ENCODE results near the gene VWC2. TPM values are rescaled to one million over a fixed set of nuclear protein-coding genes. Genes with fewer than 3 reads are reported as not detected.

The VWC2 gene
- total and polyA plus RNA-seq, 8 donors = under 0.01 to 0.04 (median 0.03) TPM; not detected in 4

GRCh38 chr7:49866076-49866735, 92.8 kb downstream of the VWC2 start:
- TF ChIP-seq, protein P1, sequence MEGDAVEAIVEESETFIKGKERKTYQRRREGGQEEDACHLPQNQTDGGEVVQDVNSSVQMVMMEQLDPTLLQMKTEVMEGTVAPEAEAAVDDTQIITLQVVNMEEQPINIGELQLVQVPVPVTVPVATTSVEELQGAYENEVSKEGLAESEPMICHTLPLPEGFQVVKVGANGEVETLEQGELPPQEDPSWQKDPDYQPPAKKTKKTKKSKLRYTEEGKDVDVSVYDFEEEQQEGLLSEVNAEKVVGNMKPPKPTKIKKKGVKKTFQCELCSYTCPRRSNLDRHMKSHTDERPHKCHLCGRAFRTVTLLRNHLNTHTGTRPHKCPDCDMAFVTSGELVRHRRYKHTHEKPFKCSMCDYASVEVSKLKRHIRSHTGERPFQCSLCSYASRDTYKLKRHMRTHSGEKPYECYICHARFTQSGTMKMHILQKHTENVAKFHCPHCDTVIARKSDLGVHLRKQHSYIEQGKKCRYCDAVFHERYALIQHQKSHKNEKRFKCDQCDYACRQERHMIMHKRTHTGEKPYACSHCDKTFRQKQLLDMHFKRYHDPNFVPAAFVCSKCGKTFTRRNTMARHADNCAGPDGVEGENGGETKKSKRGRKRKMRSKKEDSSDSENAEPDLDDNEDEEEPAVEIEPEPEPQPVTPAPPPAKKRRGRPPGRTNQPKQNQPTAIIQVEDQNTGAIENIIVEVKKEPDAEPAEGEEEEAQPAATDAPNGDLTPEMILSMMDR (IDR thresholded peaks at IDR 0.05) = no peak
- DNase-seq = peak in 1 of 6 donors; percentile 17

GRCh38 chr7:49866910-49867309, 93.5 kb downstream of the VWC2 start:
- H3K27ac ChIP-seq = no peak overlapping the region
- TF ChIP-seq, protein P1 (IDR thresholded peaks at IDR 0.05) = no peak
- 68 to 73% methylated on average over 5 of the region's 5 CpGs for WGBS, 2 donors
- no peaks in the 10 kb centered on the region for H3K4me1 ChIP-seq
- H3K4me3 ChIP-seq = no peak overlapping the region
- H3K36me3 ChIP-seq = no peaks in the 10 kb centered on the region
- H3K27me3 ChIP-seq = no peaks in the 10 kb centered on the region
- intact Hi-C loops (cut with DNase I) = no loop called here
- DNase-seq = no peak
- no peak for ATAC-seq
- no peaks in the 10 kb centered on the region for H3K9me3 ChIP-seq
- FAIRE-seq = no peak

More at GRCh38 chr7:49866076-49866735, 92.8 kb downstream of the VWC2 start:
- no peaks in the 10 kb centered on the region for H3K36me3 ChIP-seq
- ATAC-seq (peak in 2 of 4 donors; percentile 16 to 84), FAIRE-seq (no peak)
- no peaks in the 10 kb centered on the region for H3K27me3 ChIP-seq
- intact Hi-C loops (cut with DNase I) = no loop called here
- no peak overlapping the region for H3K4me3 ChIP-seq
- no peak overlapping the region for H3K27ac ChIP-seq
- 59 to 67% methylated on average over 10 of the region's 10 CpGs for WGBS, 2 donors
- H3K9me3 ChIP-seq = no peaks in the 10 kb centered on the region
- H3K4me1 ChIP-seq = no peaks in the 10 kb centered on the region

GRCh38 chr7:49873420-49873819, 100.0 kb downstream of the VWC2 start:
- peaks cover 0 to 17% (median 0%) of the 10 kb centered on the region in 3 donors for H3K4me1 ChIP-seq
- H3K27ac ChIP-seq = no peak overlapping the region
- FAIRE-seq = no peak
- ATAC-seq = no peak
- no peaks in the 10 kb centered on the region for H3K27me3 ChIP-seq
- no peaks in the 10 kb centered on the region for H3K36me3 ChIP-seq
- intact Hi-C loops (cut with DNase I) = no loop called here
- H3K4me3 ChIP-seq = no peak overlapping the region
- WGBS, 2 donors = 97 to 98% methylated on average over 1 of the region's 1 CpG
- no peaks in the 10 kb centered on the region for H3K9me3 ChIP-seq
- TF ChIP-seq, protein P1 (IDR thresholded peaks at IDR 0.05) = no peak
- DNase-seq = no peak

GRCh38 chr7:49875336-49875735, 101.9 kb downstream of the VWC2 start:
- DNase-seq = peak in 3 of 6 donors; percentile 18 to 87 (median 33)

More at GRCh38 chr7:49875336-49875735, 101.9 kb downstream of the VWC2 start:
- ATAC-seq (peak; percentile 25 to 88 (median 76)), FAIRE-seq (no peak)
- H3K27ac ChIP-seq = peak overlapping the region in 2 of 4 donors; percentile 65
- no peak overlapping the region for H3K4me3 ChIP-seq
- WGBS, 2 donors = 19 to 22% methylated on average over 1 of the region's 1 CpG
- TF ChIP-seq, protein P1 (IDR thresholded peaks at IDR 0.05) = no peak
- H3K4me1 ChIP-seq = peaks cover 0 to 22% (median 0%) of the 10 kb centered on the region in 3 donors
- intact Hi-C loops (cut with DNase I) = no loop called here
- H3K36me3 ChIP-seq = no peaks in the 10 kb centered on the region
- no peaks in the 10 kb centered on the region for H3K9me3 ChIP-seq
- no peaks in the 10 kb centered on the region for H3K27me3 ChIP-seq
